Fibroblast of peridontal ligament (primary cell): ENCODE measurements around the gene ACOXL.

Source experiments
- DNase-seq: peaks from one replicate; pipeline ENCODE4 v3.0.0-alpha.2; 2010; ENCODE audit errors: extremely low read depth

The ACOXL gene

DNA sequence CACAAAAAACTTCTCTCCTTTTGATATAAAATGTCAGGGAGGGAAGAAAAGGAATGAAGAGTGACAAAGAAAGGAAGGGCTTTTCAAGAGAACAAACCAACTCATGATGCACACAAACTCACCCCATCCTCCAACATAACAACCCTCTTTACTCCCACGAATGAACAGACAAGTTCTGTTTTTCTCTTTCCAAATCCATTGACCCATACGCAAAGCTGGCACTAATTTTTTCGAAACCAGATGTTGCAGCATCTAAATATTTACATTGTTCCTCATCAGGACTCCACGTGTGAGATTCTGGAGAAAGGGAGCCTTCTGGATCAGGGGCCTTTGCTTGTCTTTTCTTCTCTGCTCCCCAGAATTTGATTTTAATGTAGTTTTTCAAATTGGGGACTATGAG lies 245.0 kb downstream of the ACOXL start:
- DNase-seq = no peak

DNA sequence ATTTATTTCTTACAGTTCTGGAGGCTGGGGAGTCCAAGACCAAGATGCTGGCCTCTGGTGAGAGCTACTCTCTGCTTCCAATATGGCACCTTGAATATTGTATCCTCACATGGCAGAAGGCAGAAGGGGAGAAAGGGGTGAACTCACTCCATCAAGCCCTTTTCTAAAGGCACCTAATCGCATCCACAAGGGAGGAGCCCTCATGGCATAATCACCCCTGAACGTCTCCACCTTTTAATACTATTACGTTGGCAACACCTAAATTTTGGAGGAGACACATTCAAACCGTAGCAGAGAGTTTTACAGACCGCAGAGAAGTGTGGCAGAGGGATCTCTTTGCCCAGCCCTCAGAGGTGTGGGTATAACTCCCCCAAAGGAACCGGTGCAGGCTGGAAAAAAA lies 245.8 kb downstream of the ACOXL start:
- no peak for DNase-seq

DNA sequence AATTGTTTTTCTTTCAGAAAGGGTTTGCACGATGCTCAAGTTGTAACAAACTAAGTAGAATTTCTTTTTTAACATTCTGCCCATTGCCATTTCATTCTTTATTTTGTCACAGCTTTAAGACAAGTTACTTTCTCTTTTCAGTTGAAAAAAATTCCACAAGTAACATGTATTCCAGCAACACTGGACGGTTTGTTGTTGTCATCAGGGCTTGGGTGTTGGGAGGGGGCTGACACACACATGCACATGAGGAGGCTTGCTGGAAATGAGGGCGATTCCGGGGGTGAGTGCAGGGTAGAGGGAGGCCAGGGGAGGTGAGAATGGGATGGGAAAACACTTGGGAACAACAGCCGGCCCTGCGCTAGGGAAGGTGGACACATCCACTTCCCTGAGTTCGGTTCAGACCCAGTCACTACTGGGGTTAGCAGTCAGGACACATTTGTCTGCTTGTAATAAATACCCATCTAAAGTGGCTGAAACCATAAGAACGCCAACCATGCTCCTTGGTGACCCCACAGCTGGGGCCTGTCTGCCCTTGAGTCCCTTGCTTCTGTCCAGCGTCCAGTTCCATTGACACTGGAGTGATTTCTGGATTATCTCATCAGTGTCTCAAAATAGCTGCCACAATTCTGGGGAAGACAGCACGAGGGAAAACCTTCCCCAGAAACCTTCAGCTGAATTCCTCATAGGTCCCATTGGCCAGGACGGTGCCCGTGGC lies 246.5 kb downstream of the ACOXL start:
- no peak for DNase-seq

DNA sequence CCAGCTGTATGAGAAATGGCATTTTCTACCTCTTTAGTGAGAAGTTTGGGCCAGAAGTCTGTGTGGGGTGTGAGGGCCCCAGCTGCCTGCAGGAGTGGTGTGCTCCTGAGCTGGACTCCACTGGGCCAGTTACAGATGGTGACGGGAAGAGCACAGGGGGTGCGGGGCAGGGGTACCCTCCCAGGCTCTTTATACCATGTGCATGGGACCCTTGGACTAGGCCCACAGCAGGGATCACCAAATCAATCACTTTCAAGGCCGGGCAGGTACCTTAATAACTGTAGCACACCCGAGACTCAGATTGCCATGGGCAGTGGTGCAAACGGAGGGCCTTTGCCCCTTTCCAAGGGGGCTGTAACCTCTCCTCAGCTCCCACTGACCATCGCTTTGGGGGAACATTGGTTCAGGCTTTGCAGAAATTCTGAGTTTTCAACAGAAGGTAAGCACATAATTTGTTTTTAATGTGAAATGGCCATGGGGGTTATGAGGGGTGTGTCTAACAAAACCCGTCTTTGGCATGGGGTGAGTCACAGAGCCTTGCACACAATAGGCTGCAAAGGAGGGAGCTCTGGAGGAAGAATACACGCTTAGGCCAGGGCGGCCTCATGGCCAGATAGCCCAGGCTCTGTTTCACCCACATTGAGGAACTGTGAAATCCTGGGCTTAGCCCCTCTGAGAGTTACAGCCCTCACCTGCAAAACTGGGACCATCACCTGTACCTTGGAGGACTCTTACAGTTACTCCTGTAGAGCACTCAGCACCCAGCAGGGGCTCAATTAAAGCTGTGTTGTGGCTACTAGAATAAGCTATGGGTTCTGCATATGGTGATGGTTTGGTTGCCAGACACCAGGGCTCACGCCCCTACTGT lies 247.3 kb downstream of the ACOXL start:
- no peak for DNase-seq

DNA sequence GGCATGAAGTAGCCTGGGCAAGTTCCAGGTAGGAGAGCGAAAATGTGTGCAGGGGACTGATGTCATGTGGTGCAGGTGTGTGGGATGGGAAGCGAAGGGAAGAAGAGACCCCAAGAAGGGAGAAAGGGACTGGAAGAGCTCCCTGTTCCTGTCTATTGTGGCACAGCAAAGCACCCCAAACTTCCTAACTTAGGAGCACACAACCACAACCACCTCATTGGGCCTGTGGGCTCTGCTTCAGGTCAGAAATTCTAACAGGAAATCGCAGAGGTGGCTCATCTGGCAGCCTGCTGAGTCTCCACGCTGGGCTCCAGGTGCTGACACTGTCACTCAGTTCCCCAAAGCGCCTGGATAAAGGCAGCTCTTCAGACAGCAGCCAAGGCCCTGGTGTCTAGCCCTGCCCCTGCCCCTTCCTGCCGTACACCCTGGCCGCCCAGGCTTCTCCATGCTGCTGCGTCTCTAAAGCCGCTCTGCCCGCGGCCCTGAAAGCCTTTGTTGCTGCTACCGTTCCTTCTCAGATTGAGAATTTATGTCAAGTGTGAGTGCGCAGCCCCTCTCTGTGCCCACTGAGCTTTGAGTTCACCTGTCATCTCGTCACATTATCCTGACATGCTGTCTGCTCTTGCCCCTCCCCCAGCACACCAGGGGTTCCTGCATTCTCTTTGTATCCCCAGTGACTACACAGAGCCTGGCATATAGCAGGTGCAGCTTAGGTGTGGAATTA lies 248.1 kb downstream of the ACOXL start:
- DNase-seq = no peak

DNA sequence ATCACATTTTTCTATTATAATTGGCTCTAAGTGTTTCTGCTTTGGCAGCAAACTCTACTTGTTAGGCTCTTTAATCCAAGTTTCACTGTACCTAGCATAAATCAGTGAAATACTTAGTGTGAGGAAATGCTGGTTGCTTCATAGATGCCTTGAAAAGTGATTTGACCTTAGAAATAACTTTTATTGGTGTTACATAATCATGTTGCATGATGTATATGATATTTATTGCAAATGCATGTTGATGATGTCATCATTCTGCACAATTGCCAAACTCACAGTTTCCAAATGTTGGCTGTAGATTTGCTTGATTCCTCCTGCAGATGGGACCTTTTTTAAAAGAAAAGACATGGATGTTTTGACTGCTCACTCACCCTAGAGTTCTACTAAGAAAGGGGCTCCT lies 250.8 kb downstream of the ACOXL start:
- no peak for DNase-seq

DNA sequence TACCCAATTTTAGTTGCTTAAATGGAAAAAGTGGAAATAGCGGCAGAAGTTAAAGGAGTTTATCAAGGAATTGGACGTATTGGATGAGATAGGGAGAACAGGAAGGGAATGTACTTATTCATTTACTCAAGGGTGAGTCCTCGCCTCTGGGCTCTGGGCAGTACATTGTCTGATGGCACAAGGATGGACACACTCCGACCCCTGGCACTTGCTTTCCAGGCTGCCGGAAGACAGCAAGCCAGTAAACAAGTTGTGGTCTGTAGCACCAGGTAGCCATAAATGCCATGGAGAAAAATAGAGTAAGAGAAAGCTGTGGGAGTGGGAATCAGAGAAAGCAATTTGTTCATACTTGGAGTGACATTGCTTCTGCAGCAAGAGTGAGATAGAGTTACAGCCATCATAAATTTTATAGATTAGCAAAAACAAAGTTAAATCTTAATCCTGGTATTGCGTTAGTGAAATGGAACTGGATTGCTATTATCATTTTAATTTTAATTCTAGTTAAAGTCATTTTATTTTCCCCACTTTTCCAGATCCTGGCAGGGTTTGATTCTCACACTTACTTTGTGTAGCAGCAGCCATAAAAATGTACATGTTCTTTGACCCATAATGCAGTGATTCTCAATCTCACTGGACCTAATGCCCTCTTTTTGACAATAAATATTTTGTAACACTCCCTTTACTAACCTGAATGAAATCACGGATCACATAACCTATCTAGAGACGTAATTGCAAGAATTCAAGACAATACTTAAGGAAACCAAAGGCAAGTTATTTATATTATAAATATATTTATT lies 252.5 kb downstream of the ACOXL start:
- no peak for DNase-seq

DNA sequence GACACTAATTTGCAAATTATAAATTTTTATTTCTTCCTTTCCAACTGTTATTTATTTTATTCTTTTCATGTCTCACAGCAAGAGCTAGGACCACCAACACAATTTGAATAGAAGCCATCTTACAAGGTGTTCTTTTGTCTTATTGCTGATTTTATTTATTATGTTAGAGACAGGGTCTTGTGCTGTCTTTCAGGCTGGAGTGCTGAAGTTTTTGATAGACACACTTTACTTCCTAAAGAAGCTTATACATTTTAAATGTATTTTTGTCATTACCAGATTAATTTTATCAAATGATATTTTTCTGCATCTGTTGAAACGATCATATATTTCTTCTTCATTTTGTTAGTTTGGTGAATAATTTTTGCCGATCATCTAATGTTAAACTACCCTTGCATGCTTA lies 258.1 kb downstream of the ACOXL start:
- DNase-seq = no peak

DNA sequence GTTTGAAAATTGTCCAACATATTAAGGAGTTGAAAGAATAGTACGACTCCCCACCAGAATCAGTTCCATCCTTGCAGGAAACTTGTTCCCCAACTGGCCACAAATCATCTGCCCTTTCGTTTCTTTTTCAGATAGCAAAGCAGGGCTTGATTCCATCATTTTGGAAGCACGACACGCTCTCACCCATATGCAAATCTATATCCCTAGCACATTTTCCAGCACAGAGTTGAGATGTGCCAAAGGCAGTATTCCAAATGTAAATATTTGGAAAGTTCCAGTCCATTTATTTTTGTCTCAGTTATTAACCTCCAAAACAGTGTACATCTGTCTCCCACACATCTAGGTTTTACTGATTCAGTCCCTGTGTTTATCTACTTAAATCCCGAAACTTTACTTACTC lies 259.5 kb downstream of the ACOXL start:
- DNase-seq = no peak

DNA sequence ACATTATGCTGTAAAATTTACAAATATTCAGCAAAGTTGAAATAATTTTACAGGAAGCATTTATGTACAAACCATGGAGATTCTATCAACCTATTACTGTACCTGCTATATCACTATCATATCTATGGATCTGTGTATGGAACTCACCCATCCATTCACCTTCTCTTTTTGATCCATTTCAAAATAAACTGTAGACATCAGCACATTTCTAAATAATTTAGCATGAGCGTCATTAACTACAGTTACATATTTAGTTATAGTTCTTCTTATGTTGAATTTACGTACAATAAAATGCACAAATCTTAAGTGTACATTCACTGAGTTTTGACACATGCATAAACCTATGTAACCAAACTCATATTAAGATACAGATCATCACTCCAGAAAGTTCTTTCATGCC lies 260.5 kb downstream of the ACOXL start:
- DNase-seq = no peak

DNA sequence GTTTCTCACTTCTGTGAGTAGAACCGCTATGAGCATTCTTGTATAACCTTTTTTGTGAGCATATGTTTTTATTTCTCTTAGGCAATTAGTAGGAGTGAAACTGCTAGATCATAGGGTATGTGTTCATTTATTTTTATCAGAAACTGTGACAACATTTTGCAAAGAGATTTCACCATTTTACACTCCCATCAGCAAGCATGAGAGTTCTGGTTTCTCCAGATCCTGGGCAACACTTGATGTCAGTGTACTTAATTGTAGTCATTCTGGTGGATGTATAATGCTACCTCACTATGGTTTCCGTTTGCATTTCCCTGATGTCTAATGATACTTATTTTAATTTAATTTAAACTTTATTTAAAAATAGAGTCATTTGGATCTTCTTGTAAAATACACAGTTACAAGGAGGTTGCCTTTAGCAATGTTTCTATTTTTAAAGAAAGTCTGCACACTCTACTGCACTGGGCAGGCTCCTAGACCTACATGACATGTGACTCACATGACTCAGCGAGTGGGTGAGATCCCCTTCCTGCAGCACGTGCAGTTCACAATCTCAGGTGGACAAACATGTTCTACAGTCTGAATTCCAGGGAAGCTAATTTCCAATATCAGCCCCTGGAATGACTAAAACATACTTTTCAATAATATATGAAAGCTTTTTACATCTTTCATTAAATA lies 261.3 kb downstream of the ACOXL start:
- DNase-seq = no peak

DNA sequence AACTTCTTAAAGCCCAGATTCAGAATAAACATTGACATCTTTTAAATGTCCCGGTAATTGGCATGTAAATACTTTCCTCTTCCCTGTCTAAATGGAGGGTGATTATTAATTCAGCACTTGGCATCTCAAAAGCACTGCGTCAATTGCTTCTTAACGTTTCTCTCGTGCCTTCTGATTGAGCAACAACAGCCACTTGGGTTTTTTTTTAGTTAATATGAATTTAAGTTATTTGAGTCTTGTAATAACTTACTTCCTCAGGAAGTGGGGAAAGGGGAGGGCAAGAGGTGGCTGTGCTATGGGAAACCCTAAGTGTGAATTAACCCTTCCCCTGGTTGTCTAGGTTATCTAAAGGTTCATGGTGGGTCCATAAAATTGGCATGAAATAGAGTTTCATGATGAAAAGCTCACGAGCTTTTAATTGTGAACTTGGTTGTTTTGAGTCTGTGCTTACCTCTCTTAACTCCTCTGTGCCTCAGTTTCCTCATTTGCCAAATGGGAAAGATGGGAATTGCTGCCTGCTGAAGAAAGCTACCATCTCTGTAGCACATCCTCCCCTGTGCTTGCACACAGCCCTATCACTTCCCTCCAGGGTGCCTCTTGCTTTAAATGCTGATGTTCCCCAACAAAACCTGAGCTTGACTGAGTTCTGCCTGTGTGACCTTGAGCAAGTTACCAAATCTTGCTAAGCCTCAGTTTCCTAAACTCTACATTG lies 262.0 kb downstream of the ACOXL start:
- no peak for DNase-seq

DNA sequence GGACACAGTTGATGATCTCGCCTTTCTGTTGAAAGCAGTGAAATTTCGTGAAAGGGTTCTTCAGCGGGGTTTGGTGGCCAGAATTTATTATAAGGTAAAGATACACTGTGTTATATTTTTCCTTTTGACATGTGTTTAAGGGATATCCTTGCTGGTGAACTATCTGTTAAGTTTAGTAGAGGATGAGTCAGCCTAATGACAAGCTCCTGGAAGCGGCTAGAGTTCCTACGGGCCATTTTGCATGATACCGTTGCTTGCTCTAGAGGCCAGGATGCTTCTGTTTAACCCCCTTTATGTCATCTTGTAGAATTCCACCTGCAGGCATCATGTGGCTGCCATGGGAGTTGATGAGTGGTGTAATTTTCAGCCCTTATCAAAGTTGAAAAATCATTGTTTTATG lies 263.5 kb downstream of the ACOXL start:
- no peak for DNase-seq

DNA sequence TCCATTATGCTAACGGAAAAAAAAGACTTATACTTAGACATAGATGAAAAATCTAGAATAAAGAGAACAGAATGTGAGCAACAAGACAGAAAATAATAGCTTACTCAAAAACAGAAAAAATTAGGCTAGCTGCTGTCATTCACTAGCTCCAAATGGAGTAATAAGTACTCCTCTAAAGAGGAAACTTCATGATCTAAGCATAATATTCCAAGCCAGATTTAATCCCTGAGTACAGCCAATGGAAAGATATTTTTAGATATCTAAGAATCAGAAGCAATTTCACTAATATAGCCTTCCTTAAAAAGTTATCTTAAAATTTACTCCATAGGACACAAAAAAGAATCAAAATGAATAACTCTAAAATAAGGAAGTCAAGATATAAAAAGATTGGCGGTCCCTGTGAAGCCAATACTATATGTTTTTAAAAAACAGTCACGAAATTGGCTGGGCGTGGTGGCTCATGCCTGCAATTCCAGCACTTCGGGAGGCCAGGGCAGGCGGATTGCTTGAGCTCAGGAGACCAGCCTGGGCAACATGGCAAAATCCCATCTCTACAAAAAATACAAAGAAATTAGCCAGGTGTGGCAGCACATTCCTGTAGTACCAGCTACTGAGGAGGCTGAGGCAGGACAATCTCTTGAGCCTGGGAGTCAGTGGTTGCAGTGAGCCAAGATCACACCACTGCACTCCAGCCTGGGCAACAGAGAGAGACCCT lies 265.1 kb downstream of the ACOXL start:
- DNase-seq = no peak

DNA sequence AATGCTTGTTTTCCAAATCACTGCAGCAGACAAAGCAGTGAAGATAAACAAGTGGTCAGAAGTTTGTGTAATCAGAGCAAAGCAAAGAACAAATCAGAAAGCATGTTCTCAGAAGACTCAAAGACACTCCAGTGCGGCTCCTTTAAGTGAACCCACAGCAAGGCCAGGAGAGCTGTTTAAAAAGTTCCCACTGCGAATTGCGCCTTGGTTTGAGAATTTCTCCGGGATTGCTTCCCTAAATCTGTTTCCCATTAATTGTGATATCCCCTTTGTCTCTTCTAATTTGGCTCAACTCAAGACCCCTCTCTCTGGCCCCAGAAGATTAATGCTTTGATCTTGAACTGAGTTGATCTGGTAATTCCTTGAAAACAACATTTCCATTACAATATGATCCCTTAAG lies 265.9 kb downstream of the ACOXL start:
- DNase-seq = no peak

DNA sequence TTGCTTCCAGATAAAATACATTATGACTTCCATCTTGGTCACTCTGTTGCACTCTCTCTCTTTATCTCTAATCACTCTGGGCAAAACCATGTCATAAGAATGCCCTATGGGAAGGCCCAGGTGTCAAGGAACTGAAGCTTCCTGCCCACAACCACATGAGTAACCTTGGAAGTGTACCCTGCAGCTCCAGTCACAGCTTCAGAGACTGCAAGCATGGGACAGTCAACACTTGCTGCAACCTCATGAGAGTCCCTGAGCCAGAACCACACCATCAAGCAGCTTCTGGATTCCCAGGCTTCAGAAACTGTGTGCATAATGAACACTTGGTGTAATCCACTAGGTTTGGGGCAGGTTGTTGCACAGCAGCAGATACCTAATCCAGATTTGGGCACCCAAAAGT lies 267.3 kb downstream of the ACOXL start:
- no peak for DNase-seq

DNA sequence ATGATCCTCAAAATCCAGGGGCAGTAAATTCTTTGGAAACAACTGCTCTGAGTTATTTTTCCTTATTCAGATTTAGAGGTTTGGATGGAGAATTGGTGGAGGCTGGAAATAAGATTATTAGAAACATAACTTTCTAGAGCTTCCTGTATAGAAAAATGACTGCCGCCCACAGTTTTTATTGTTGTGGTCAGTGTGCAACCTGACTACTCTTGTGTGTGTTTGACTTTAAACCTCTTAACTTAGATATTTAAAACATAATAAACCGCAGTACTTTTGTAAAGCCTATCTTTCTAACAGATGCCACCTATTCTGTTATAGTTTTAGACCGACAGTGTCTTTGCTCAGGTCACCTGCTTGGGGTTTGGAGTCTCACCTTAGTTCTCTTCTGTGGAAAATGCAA lies 272.9 kb downstream of the ACOXL start:
- no peak for DNase-seq

DNA sequence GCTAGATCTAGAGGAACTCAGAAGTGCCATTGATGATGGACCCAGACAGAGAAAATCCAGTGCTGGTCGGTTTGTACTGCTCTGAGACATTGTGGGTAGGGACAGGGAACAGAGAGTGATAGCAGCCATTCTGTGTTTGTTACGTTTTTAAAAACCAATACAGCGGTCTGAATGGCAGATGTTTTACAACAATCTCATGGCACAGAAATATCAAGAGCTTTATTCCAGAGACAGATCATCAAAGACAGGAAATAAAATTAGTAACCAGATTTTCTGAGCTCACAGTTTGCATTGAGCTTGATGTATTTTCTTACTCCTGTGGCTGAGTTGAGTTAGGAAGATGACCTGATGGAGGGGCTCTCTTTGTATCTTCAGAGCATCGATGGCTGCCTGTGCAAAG lies 273.4 kb downstream of the ACOXL start:
- no peak for DNase-seq

DNA sequence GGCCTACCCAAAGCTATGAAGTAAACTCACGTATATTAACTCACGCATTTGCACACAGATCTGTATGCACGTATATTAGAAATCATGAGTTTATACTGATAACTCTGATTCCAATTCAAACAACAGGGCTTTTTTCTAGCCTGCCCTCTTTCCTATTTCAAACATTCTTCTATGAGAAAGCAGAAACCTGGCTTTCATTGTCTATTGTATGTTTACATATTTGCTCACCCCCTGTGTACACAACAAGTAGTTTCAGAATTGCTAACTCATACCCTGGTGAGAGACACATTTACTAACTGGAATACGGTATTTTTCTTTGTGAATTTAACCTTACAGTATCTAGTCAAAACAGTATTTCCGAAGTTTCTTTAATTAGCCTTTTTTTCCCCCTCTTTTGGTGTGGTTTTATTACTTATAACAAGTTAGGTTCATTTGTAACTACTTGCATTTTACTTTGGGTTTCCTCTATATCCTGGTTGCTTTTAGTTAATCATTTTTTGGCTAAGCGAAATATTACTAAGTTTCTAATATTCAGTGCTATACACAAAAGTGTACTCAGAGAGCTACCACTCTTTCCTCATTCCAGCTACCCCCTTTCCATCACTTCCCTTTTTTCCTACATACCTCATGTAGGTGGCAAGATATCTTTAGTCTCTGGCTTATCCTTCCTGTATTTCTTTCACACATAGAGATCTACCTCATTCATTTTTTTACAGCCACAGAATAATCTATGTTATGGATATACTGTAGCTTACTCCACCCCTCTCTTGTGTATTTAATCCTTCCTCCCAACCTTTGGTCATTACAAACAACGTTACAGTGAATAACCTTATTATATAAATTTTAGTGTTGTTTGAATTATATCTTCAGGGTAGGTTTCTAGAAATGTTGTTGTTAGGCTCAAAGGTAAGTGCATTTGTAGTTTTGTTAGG lies 275.6 kb downstream of the ACOXL start:
- no peak for DNase-seq
